OCI-LY3 (cell line): Measurements from ENCODE around the gene DNAJC18.

Source experiments
- H2AFZ ChIP-seq: fragments of 200-600, 300-600 bp; shearing (Covaris generic); 2 replicates; pipeline ENCODE4 v1.6.0; 2014; ENCODE audit warnings: antibody characterized with exemption, low read depth, low read length
- H3K27ac ChIP-seq: fragments of 200-600, 300-600 bp; sonication (generic); 2 replicates; pipeline ENCODE4 v1.5.1; 2014; ENCODE audit warnings: mild to moderate bottlenecking, low read length, moderate library complexity, mixed read lengths
- H3K27me3 ChIP-seq: fragments of 200-600, 300-600 bp; sonication (generic); 2 replicates; pipeline ENCODE4 v1.6.1; 2014; ENCODE audit warnings: low read depth, low read length, mixed read lengths
- H3K36me3 ChIP-seq: fragments of 200-600, 300-600 bp; sonication (generic); replicated peaks from 2 replicates; pipeline ENCODE3; 2014; ENCODE audit warnings: low read depth, low read length, mixed read lengths
- H3K4me1 ChIP-seq: fragments of 300-600, 200-600 bp; sonication (generic); 2 replicates; pipeline ENCODE4 v1.6.1; 2014; ENCODE audit warnings: low read length, mixed read lengths
- H3K4me2 ChIP-seq: fragments of 200-600, 300-600 bp; sonication (generic); 2 replicates; pipeline ENCODE4 v1.6.1; 2014; ENCODE audit warnings: low read length, mixed read lengths
- H3K4me3 ChIP-seq: fragments of 300-600, 200-600 bp; sonication (generic); 2 replicates; pipeline ENCODE4 v1.5.1; 2014; ENCODE audit warnings: antibody characterized with exemption, mild to moderate bottlenecking, low read length, moderate library complexity
- H3K79me2 ChIP-seq: fragments of 300-600, 200-600 bp; shearing (Covaris generic); 2 replicates; pipeline ENCODE4 v1.6.1; 2014; ENCODE audit warnings: mild to moderate bottlenecking, low read length, mixed read lengths
- H3K9ac ChIP-seq: fragments of 300-600, 200-600 bp; shearing (Covaris generic); 2 replicates; pipeline ENCODE4 v1.6.0; 2014; ENCODE audit warnings: mild to moderate bottlenecking, low read length, moderate library complexity
- H3K9me3 ChIP-seq: fragments of 200-600, 300-600 bp; shearing (Covaris generic); 2 replicates; pipeline ENCODE4 v1.6.1; 2014; ENCODE audit warnings: low read length, mixed read lengths; ENCODE audit not compliant: insufficient read depth
- H4K20me1 ChIP-seq: fragments of 200-600, 300-600 bp; sonication (generic); 2 replicates; pipeline ENCODE4 v1.6.1; 2016; ENCODE audit warnings: low read length, mixed read lengths; ENCODE audit not compliant: insufficient read depth
- EZH2phosphoT487 ChIP-seq: fragments of 200-600 bp; shearing (Covaris generic); IDR thresholded peaks from 2 replicates; pipeline ENCODE4 v1.6.1; 2018; ENCODE audit warnings: antibody characterized with exemption, mixed run types, low read depth
- TF ChIP-seq, protein P1 (sequence below): fragments of 200-600, 300-600 bp; sonication (generic); IDR thresholded peaks from 2 replicates; pipeline ENCODE4 v1.5.1; 2014; ENCODE audit warnings: antibody characterized with exemption, low read length, low read depth

Gene DNAJC18

DNA sequence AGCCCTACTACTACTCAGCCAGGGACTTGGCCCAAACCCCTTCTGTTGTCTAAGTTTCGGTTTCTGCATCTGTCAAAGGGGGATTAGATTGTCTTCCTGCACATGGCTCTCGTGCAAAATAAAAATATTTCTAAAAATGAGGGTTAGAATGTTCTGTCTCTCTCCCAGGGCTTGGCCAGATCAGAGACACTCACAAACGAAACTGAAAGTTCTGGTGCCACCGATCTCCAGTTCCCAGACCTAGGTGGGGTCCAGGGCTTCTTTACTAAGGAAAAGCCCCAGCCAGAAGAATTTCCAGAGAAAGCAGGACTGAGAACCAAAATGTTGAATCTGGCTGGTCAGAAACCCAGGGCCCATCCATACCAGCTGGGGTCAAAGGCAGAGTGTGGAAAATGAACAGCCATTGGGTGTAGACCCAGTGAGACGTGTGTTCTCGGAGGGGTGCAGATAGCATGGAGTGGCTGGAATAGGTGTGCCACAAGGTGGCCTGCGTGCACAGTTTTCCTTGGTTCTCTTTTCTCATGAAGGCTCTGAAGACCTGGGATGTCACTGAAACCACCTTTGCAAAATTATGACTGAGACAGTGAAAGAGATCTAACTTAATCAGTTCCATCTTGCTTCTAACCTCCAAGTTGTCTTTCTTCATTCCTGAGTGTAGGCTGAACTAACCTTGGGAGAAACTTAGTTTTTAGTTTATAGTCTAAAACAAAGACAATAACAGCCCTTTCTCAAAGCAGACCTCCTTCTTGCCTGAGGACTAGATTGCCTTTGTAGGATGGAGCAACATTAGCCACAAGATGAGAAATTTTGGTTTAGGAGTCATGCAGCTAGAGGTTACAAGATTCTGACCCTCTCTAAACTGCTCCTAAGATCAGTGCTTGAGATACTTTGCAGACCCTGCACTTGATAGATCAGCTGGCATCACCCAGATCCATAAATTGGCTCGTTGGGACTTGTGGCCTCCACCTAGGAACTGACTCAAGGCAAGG is 54.0 kb downstream of the DNAJC18 start:
- no peaks in the 10 kb centered on the region for H3K36me3 ChIP-seq
- peak overlapping the region; percentile 60; the same call in 1 of the 2 replicates for H2AFZ ChIP-seq
- TF ChIP-seq, protein P1, sequence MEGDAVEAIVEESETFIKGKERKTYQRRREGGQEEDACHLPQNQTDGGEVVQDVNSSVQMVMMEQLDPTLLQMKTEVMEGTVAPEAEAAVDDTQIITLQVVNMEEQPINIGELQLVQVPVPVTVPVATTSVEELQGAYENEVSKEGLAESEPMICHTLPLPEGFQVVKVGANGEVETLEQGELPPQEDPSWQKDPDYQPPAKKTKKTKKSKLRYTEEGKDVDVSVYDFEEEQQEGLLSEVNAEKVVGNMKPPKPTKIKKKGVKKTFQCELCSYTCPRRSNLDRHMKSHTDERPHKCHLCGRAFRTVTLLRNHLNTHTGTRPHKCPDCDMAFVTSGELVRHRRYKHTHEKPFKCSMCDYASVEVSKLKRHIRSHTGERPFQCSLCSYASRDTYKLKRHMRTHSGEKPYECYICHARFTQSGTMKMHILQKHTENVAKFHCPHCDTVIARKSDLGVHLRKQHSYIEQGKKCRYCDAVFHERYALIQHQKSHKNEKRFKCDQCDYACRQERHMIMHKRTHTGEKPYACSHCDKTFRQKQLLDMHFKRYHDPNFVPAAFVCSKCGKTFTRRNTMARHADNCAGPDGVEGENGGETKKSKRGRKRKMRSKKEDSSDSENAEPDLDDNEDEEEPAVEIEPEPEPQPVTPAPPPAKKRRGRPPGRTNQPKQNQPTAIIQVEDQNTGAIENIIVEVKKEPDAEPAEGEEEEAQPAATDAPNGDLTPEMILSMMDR = peak; percentile 35
- no peak for TF ChIP-seq EZH2phosphoT487
- H3K4me2 ChIP-seq = peak overlapping the region; percentile 81
- H4K20me1 ChIP-seq = no peaks in the 10 kb centered on the region
- no peak overlapping the region for H3K27ac ChIP-seq
- H3K9ac ChIP-seq = peak overlapping the region; percentile 38; the same call in 1 of the 2 replicates
- H3K79me2 ChIP-seq = no peaks in the 10 kb centered on the region
- no peaks in the 10 kb centered on the region; the same call in 1 of the 2 replicates for H3K9me3 ChIP-seq
- peak overlapping the region; percentile 65 for H3K4me3 ChIP-seq
- no peaks in the 10 kb centered on the region for H3K27me3 ChIP-seq
- H3K4me1 ChIP-seq = peaks cover 37% of the 10 kb centered on the region

GRCh38 chr5:139384591-139385051 is 54.7 kb downstream of the DNAJC18 start:
- H3K36me3 ChIP-seq = no peaks in the 10 kb centered on the region
- H3K4me2 ChIP-seq = peak overlapping the region; percentile 81
- peak overlapping the region; percentile 38; the same call in 1 of the 2 replicates for H3K9ac ChIP-seq
- peaks cover 29% of the 10 kb centered on the region for H3K4me1 ChIP-seq
- peak overlapping the region; percentile 60; the same call in 1 of the 2 replicates for H2AFZ ChIP-seq
- H3K4me3 ChIP-seq = peak overlapping the region; percentile 65
- H3K27ac ChIP-seq = no peak overlapping the region
- no peaks in the 10 kb centered on the region; the same call in 1 of the 2 replicates for H3K9me3 ChIP-seq
- TF ChIP-seq EZH2phosphoT487 = no peak
- TF ChIP-seq, protein P1 = no peak
- H4K20me1 ChIP-seq = no peaks in the 10 kb centered on the region
- H3K27me3 ChIP-seq = no peaks in the 10 kb centered on the region
- H3K79me2 ChIP-seq = no peaks in the 10 kb centered on the region

- Histone ChIP-seq H2AFZ (no peak overlapping the region), H3K4me1 (peaks cover 24% of the 10 kb centered on the region), H3K27ac (no peak overlapping the region), H3K4me2 (peak overlapping the region; percentile 81), H3K36me3 (no peaks in the 10 kb centered on the region), H3K9me3 (no peaks in the 10 kb centered on the region), H3K9ac (peak overlapping the region; percentile 38; the same call in 1 of the 2 replicates), H3K79me2 (no peaks in the 10 kb centered on the region), H3K27me3 (no peaks in the 10 kb centered on the region), H4K20me1 (no peaks in the 10 kb centered on the region), H3K4me3 (no peak overlapping the region)
- no peak for TF ChIP-seq EZH2phosphoT487
- TF ChIP-seq, protein P1 = no peak
Observed at GRCh38 chr5:139383993-139384590, 55.2 kb downstream of the DNAJC18 start.
